B cell (primary cell): Measurements from ENCODE around the gene UBXN6. TPM values are rescaled to one million over a fixed set of nuclear protein-coding genes. Genes with fewer than 3 reads are reported as not detected.

Experiments used
- ATAC-seq: fragments of 200-7000 bp; cut with Tn5 transposase; one replicate; pipeline ENCODE4 v1.10.0; 2021; ENCODE audit warnings: low read depth, mild to moderate bottlenecking, moderate number of reproducible peaks, moderate library complexity
- CTCF ChIA-PET: fragments of 350-600 bp; sonication (Branson Sonifier 250); formaldehyde crosslinking; loops from one replicate; lab custom pipeline; 2021; ENCODE audit warnings: antibody characterized with exemption, inconsistent platforms; lab: Charles Lee
- POLR2A ChIA-PET: fragments of 350-600 bp; sonication (Branson Sonifier 250); formaldehyde crosslinking; loops from one replicate; lab custom pipeline; 2021; ENCODE audit warnings: antibody characterized with exemption; lab: Charles Lee
- DNase-seq: peaks from one replicate; pipeline ENCODE4 v3.0.0; 2013
- H2AFZ ChIP-seq: 2 replicates; pipeline ENCODE4 v1.6.1; 2012; ENCODE audit warnings: mild to moderate bottlenecking, low read depth, low read length; ENCODE audit not compliant: insufficient read depth, poor library complexity, severe bottlenecking
- H3K27ac ChIP-seq, 2 donors: 1 replicate in 1 of 2; 2 replicates in 1 of 2; pipeline ENCODE4 v1.5.1; 2012 to 2013; ENCODE audit warnings: low read length in 2 of 2, mild to moderate bottlenecking in 2 of 2, moderate library complexity in 1 of 2
- H3K27me3 ChIP-seq, 4 experiments: fragments of 200-600 bp in 1 of 4; sonication (generic) in 1 of 4; replicated peaks in 1 of 4; 1 replicate in 2 of 4; 2 replicates in 2 of 4; pipeline versions ENCODE4 v1.6.1 to v1.7.0; 2013 to 2016; ENCODE audit warnings: low read length in 3 of 4, mild to moderate bottlenecking in 2 of 4, mixed read lengths in 1 of 4, moderate library complexity in 1 of 4; ENCODE audit not compliant: insufficient read depth in 4 of 4, control insufficient read depth in 3 of 4; ENCODE audit errors: control extremely low read depth in 1 of 4
- H3K36me3 ChIP-seq, 2 experiments: replicated peaks in 1 of 2; 1 replicate in 1 of 2; 2 replicates in 1 of 2; pipeline versions ENCODE4 v1.6.1 to v1.7.1; 2013; ENCODE audit warnings: low read length in 1 of 2; ENCODE audit not compliant: insufficient read depth in 2 of 2, control insufficient read depth in 1 of 2; ENCODE audit errors: control extremely low read depth in 1 of 2, extremely low read depth in 1 of 2
- H3K4me1 ChIP-seq, 2 donors: fragments of 200-600 bp in 1 of 2; sonication (generic) in 1 of 2; 1 replicate in 1 of 2; 2 replicates in 1 of 2; pipeline versions ENCODE4 v1.5.1 to v1.6.1; 2013 to 2017; ENCODE audit warnings: low read length in 2 of 2; ENCODE audit not compliant: control insufficient read depth in 2 of 2, insufficient read depth in 2 of 2
- H3K4me2 ChIP-seq: replicated peaks from 2 replicates; pipeline ENCODE3; 2012; ENCODE audit warnings: mild to moderate bottlenecking, low read depth, low read length; ENCODE audit not compliant: poor library complexity, severe bottlenecking
- H3K4me3 ChIP-seq, 5 experiments: fragments of 200-600 bp in 1 of 5; sonication (generic) in 1 of 5; 1 replicate in 3 of 5; 2 replicates in 2 of 5; pipeline versions ENCODE4 v1.5.1 to v1.7.0; 2011 to 2016; ENCODE audit warnings: low read length in 4 of 5, mild to moderate bottlenecking in 4 of 5, low read depth in 2 of 5, control low read depth in 1 of 5, moderate library complexity in 1 of 5; ENCODE audit not compliant: insufficient read depth in 1 of 5; ENCODE audit errors: control extremely low read depth in 1 of 5, extremely low read depth in 1 of 5
- H3K79me2 ChIP-seq: fragments of 200-600 bp; sonication (generic); one replicate; pipeline ENCODE4 v1.6.0; 2016; ENCODE audit warnings: low read length; ENCODE audit not compliant: control insufficient read depth, insufficient read depth
- H3K9ac ChIP-seq: fragments of 200-600 bp; sonication (generic); 2 replicates; pipeline ENCODE4 v1.6.1; 2017; ENCODE audit warnings: mild to moderate bottlenecking, low read length, moderate library complexity
- H3K9me3 ChIP-seq, 3 donors: one replicate each; pipeline versions ENCODE4 v1.6.1 to v1.7.1; 2013; ENCODE audit warnings: low read length in 2 of 3; ENCODE audit not compliant: control insufficient read depth in 2 of 3, insufficient read depth in 1 of 3; ENCODE audit errors: control extremely low read depth in 1 of 3
- H4K20me1 ChIP-seq: 2 replicates; pipeline ENCODE4 v1.6.0; 2012; ENCODE audit warnings: mild to moderate bottlenecking, low read length; ENCODE audit not compliant: insufficient read depth, control insufficient read depth, poor library complexity, severe bottlenecking
- H3K27ac Mint-ChIP-seq: one replicate; pipeline ENCODE4 v1.8.0; 2021; ENCODE audit warnings: mixed read lengths
- H3K27me3 Mint-ChIP-seq: one replicate; pipeline ENCODE4 v1.8.0; 2021; ENCODE audit warnings: mixed read lengths
- H3K4me1 Mint-ChIP-seq: one replicate; pipeline ENCODE4 v1.8.0; 2021; ENCODE audit warnings: mixed read lengths
- H3K4me3 Mint-ChIP-seq: one replicate; pipeline ENCODE4 v1.8.0; 2021; ENCODE audit warnings: mixed read lengths
- H3K9me3 Mint-ChIP-seq: one replicate; pipeline ENCODE4 v1.8.0; 2022; ENCODE audit warnings: mixed read lengths; ENCODE audit not compliant: insufficient read depth
- EZH2 ChIP-seq: IDR thresholded peaks from 2 replicates; pipeline ENCODE4 v1.6.1; 2012; ENCODE audit warnings: borderline replicate concordance, low read depth, mild to moderate bottlenecking, moderate library complexity, low read length; ENCODE audit not compliant: insufficient read depth, poor library complexity, severe bottlenecking
- WGBS: methylation state at CpG from one replicate; pipeline ENCODE4 v1.1.5; 2013; ENCODE audit warnings: missing lambda C conversion rate; ENCODE audit not compliant: insufficient coverage; 5-methylcytosine and 5-hydroxymethylcytosine counted together
- intact Hi-C: fragments of 100-400 bp; cut with micrococcal nuclease; formaldehyde crosslinking; loops from one replicate; pipeline ENCODE4 v1.10.0; 2022
- polyA plus RNA-seq: library from polyadenylated mRNA; depleted of rRNA; stranded (reverse); fragments of >200 nt; gene quantifications from 2 replicates; pipeline ENCODE4 v1.2.3, GENCODE V29; 2012
- total RNA-seq, 2 donors: library from RNA; stranded (reverse); fragments of 120-200 nt in 1 of 2; gene quantifications; 1 replicate in 1 of 2; 2 replicates in 1 of 2; pipeline versions ENCODE4 v1.2.3 to v1.2.4, GENCODE V29; 2013 to 2022
- TF ChIP-seq, protein P1 (sequence below): fragments of 200-600 bp; IDR thresholded peaks from one replicate; pipeline ENCODE4 v1.8.0; 2022; ENCODE audit warnings: antibody characterized with exemption, mild to moderate bottlenecking

Gene UBXN6
- total and polyA plus RNA-seq, 2 donors (not counting 1 experiment from before 2014, with no cell fraction given) = 75.8 to 76.6 TPM

DNA sequence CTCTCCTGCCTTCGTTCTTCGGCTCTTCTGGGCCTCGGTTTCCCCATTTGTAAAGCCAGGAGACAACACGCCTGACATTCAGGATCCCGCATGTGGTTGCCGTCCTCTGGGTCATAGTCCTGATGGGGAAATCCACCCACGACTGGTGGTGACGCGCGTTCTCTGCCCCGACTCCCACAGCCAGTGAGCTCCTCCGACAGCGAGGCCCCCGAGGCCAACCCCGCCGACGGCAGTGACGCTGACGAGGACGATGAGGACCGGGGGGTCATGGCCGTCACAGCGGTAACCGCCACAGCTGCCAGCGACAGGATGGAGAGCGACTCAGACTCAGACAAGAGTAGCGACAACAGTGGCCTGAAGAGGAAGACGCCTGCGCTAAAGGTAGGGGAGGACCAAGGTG, 30.9 kb upstream of the UBXN6 start:
- Mint-ChIP-seq H3K27me3 (no peaks in the 10 kb centered on the region), H3K4me1 (no peaks in the 10 kb centered on the region), H3K27ac (no peak overlapping the region), H3K9me3 (no peaks in the 10 kb centered on the region), H3K4me3 (no peak overlapping the region)
- H3K4me1 ChIP-seq = no peaks in the 10 kb centered on the region
- intact Hi-C loops = no loop called here
- H3K79me2 ChIP-seq = peaks cover 12% of the 10 kb centered on the region
- H3K4me2 ChIP-seq = no peak overlapping the region
- H3K36me3 ChIP-seq = peaks cover 5 to 27% of the 10 kb centered on the region in 2 experiments
- no peak overlapping the region for H3K27ac ChIP-seq
- WGBS = 98% methylated on average over 26 of the region's 29 CpGs
- ATAC-seq (no peak), DNase-seq (no peak)
- no peaks in the 10 kb centered on the region for H4K20me1 ChIP-seq
- no peaks in the 10 kb centered on the region for H3K9me3 ChIP-seq
- ChIA-PET POLR2A (no interaction called here), CTCF (no interaction called here)
- H3K27me3 ChIP-seq = no peaks in the 10 kb centered on the region
- no peak for TF ChIP-seq EZH2
- TF ChIP-seq, protein P1, sequence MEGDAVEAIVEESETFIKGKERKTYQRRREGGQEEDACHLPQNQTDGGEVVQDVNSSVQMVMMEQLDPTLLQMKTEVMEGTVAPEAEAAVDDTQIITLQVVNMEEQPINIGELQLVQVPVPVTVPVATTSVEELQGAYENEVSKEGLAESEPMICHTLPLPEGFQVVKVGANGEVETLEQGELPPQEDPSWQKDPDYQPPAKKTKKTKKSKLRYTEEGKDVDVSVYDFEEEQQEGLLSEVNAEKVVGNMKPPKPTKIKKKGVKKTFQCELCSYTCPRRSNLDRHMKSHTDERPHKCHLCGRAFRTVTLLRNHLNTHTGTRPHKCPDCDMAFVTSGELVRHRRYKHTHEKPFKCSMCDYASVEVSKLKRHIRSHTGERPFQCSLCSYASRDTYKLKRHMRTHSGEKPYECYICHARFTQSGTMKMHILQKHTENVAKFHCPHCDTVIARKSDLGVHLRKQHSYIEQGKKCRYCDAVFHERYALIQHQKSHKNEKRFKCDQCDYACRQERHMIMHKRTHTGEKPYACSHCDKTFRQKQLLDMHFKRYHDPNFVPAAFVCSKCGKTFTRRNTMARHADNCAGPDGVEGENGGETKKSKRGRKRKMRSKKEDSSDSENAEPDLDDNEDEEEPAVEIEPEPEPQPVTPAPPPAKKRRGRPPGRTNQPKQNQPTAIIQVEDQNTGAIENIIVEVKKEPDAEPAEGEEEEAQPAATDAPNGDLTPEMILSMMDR = no peak
- no peak overlapping the region for H3K9ac ChIP-seq
- H3K4me3 ChIP-seq = no peak overlapping the region
- no peak overlapping the region for H2AFZ ChIP-seq

- Histone ChIP-seq H3K27me3 (no peaks in the 10 kb centered on the region), H3K36me3 (peaks cover 5 to 31% of the 10 kb centered on the region in 2 experiments), H3K9me3 (no peaks in the 10 kb centered on the region), H2AFZ (no peak overlapping the region), H3K4me3 (no peak overlapping the region), H3K4me1 (no peaks in the 10 kb centered on the region), H3K27ac (no peak overlapping the region), H3K4me2 (no peak overlapping the region), H3K9ac (no peak overlapping the region), H3K79me2 (peaks cover 8% of the 10 kb centered on the region), H4K20me1 (no peaks in the 10 kb centered on the region)
- DNase-seq (no peak), ATAC-seq (no peak)
- Mint-ChIP-seq H3K27ac (no peak overlapping the region), H3K27me3 (no peaks in the 10 kb centered on the region), H3K9me3 (no peaks in the 10 kb centered on the region), H3K4me3 (no peak overlapping the region), H3K4me1 (no peaks in the 10 kb centered on the region)
- TF ChIP-seq, protein P1 = no peak
- no peak for TF ChIP-seq EZH2
- 96% methylated on average over 6 of the region's 11 CpGs for WGBS
- ChIA-PET CTCF (no interaction called here), POLR2A (interaction anchor here (0.9 kb wide), 1 partner anchor 124 kb away, joined by 3 read pairs; no protein-coding TSS in a partner anchor)
- intact Hi-C loops = no loop called here
Observed at GRCh38 chr19:4487572-4487971, 30.0 kb upstream of the UBXN6 start.
